ENCODE results near the gene RPL7L1. TPM values are rescaled to one million over a fixed set of nuclear protein-coding genes. Genes with fewer than 3 reads are reported as not detected.

RPL7L1 gene
- total and polyA plus RNA-seq, 2 of the 4 experiments (the other 2 are of a cell fraction), result 43.0 to 112 TPM

DNA sequence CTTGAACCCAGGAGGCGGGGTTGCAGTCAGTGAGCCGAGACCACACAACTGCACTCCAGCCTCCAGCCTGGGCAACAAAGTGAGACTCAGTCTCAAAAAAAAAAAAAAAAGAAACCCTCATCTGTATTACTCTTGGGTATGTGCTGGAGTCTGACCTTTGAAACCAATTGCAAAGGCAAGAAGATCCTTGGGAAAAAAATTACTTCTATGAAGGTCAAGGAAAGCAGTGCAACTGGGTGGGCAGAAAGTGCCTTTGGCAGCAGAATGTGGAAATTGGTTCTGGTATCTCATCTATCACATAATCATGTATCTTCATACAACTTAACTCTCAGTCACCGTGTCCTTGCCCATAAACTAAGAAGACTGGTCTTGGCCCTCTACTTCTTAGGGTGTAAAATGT, 7.7 kb upstream of the RPL7L1 start:
- no peaks in the 10 kb centered on the region for H3K9me1 ChIP-seq (ENCODE audit: insufficient read depth, low read length)
- no peak overlapping the region for H3K14ac ChIP-seq (replicated peaks; ENCODE audit: low read depth, low read length)
- no peaks in the 10 kb centered on the region for H3K27me3 ChIP-seq (ENCODE audit: control insufficient read depth, insufficient read depth, low read length)
- TF ChIP-seq CHD1 (IDR thresholded peaks at IDR 0.05; ENCODE audit: low read depth, low read length), result no peak
- TF ChIP-seq, protein P1, sequence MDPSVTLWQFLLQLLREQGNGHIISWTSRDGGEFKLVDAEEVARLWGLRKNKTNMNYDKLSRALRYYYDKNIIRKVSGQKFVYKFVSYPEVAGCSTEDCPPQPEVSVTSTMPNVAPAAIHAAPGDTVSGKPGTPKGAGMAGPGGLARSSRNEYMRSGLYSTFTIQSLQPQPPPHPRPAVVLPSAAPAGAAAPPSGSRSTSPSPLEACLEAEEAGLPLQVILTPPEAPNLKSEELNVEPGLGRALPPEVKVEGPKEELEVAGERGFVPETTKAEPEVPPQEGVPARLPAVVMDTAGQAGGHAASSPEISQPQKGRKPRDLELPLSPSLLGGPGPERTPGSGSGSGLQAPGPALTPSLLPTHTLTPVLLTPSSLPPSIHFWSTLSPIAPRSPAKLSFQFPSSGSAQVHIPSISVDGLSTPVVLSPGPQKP (IDR thresholded peaks at IDR 0.05; ENCODE audit: borderline replicate concordance, low read depth, low read length), result no peak
- no peak overlapping the region for H2AK5ac ChIP-seq (ENCODE audit: low read depth, low read length)
- H3K4me1 ChIP-seq (ENCODE audit: control insufficient read depth, insufficient read depth, low read length), result no peaks in the 10 kb centered on the region
- no peak overlapping the region for H3K23ac ChIP-seq (ENCODE audit: low read depth, low read length)
- H3K9ac ChIP-seq (ENCODE audit: low read depth, low read length), result no peak overlapping the region
- no peak overlapping the region for H2BK20ac ChIP-seq (ENCODE audit: low read depth, low read length)
- H4K5ac ChIP-seq (ENCODE audit: low read depth, low read length), result no peak overlapping the region
- ChIA-PET POLR2A (ENCODE audit: unreplicated experiment) (no interaction called here), CTCF (no interaction called here)
- H3K79me1 ChIP-seq (ENCODE audit: low read depth in 1 of 2, low read length in 2 of 2), result no peaks in the 10 kb centered on the region
- H3K4me2 ChIP-seq (ENCODE audit: low read depth, low read length), result no peak overlapping the region
- H4K8ac ChIP-seq (ENCODE audit: low read depth in 2 of 2, low read length in 2 of 2), result no peak overlapping the region
- no peak overlapping the region for H3K4me3 ChIP-seq (ENCODE audit: insufficient read depth, low read depth, low read length)
- intact Hi-C loops (cut with micrococcal nuclease), result no loop called here
- no CpG with 5 or more reads among the region's 3 CpGs for WGBS, 2 experiments (ENCODE audit: extremely low coverage in 2 of 2, insufficient read length in 1 of 2)
- no peak overlapping the region for H2BK15ac ChIP-seq (ENCODE audit: low read depth, low read length)
- no peak overlapping the region for H2BK5ac ChIP-seq (ENCODE audit: low read depth, low read length, poor library complexity, severe bottlenecking)
- no peak overlapping the region for H3K4ac ChIP-seq (ENCODE audit: low read depth, low read length)
- in situ Hi-C loops (cut with MboI; ENCODE audit: low sequenced_read_pairs), result no loop called here
- no TSS peak for BruUV-seq (replicated peaks)
- H3K56ac ChIP-seq (ENCODE audit: extremely low read depth, insufficient read depth, low read length), result no peak overlapping the region
- no peak for ATAC-seq (ENCODE audit: low read depth)
- H2BK120ac ChIP-seq (ENCODE audit: low read depth, low read length), result no peak overlapping the region
- peaks cover 4% of the 10 kb centered on the region; the same call in 1 of the 2 replicates for H3K36me3 ChIP-seq (ENCODE audit: control insufficient read depth, insufficient read depth, low read length)
- no peaks in the 10 kb centered on the region for H3K9me3 ChIP-seq (ENCODE audit: control insufficient read depth, insufficient read depth, low read length)
- no peak overlapping the region for H3K18ac ChIP-seq (ENCODE audit: low read depth, low read length)
- no peaks in the 10 kb centered on the region for H4K20me1 ChIP-seq (ENCODE audit: insufficient read depth, low read length)
- H2AK9ac ChIP-seq (replicated peaks; ENCODE audit: low read depth, low read length, poor library complexity), result no peak overlapping the region
- no peak for DNase-seq
- dilution Hi-C loops (cut with HindIII; ENCODE audit: low sequenced_read_pairs, unreplicated experiment), result loop anchor here (25.0 kb wide), 1 partner anchor 209 kb away; no protein-coding TSS in a partner anchor
- no peak overlapping the region for H4K91ac ChIP-seq (ENCODE audit: insufficient read depth, low read depth, low read length)
- H2AFZ ChIP-seq (replicated peaks; ENCODE audit: low read length, poor library complexity), result no peak overlapping the region
- no peak overlapping the region for H3K27ac ChIP-seq (ENCODE audit: insufficient read depth, low read length)
